ENCODE results near the gene FXYD5. TPM values are rescaled to one million over a fixed set of nuclear protein-coding genes. Genes with fewer than 3 reads are reported as not detected.

Gene FXYD5
- polyA plus RNA-seq, 2 of the 4 experiments (the other 2 are of a cell fraction): 70.8 to 113 TPM

DNA sequence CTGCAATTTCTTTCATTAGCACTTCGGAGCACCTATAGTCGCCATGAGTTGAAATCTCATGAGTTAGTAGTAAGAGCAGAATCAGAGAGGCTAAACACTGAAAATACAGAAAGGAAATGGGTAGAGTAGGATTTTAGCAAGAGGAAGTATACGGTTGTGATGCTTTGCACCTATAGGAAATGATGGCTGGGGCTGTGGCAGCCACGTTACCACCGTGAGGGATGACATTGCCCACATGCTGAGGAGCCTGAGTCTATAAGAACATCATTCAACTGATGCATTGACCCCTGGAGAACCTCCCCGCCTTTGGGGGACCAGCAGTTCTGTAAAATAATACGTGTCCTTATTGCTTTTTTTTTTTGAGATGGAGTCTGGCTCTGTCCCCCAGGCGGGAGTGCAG is 53.6 kb downstream of the FXYD5 start:
- ChIA-PET POLR2A (no interaction called here), CTCF (interaction anchor here (0.8 kb wide), 1 partner anchor 9 kb away, joined by 4 read pairs; no protein-coding TSS in a partner anchor)
- no peaks in the 10 kb centered on the region; the same call in 2 of the 3 replicates for H3K4me1 ChIP-seq
- no peak overlapping the region for H3K4me3 ChIP-seq
- ATAC-seq (no peak), DNase-seq (ENCODE audit: low read depth in 1 of 2, low spot score in 1 of 2) (no peak), FAIRE-seq (no peak)
- TF ChIP-seq, protein P1, sequence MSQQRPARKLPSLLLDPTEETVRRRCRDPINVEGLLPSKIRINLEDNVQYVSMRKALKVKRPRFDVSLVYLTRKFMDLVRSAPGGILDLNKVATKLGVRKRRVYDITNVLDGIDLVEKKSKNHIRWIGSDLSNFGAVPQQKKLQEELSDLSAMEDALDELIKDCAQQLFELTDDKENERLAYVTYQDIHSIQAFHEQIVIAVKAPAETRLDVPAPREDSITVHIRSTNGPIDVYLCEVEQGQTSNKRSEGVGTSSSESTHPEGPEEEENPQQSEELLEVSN (IDR thresholded peaks at IDR 0.05; ENCODE audit: borderline replicate concordance, low read depth): no peak
- no peak for TF ChIP-seq JUN (IDR thresholded peaks at IDR 0.05)
- TF ChIP-seq RNF2 (IDR thresholded peaks at IDR 0.05; ENCODE audit: borderline replicate concordance, low read depth): no peak
- no peak for TF ChIP-seq EHMT2 (IDR thresholded peaks at IDR 0.05; ENCODE audit: low read depth)
- TF ChIP-seq, protein P2, sequence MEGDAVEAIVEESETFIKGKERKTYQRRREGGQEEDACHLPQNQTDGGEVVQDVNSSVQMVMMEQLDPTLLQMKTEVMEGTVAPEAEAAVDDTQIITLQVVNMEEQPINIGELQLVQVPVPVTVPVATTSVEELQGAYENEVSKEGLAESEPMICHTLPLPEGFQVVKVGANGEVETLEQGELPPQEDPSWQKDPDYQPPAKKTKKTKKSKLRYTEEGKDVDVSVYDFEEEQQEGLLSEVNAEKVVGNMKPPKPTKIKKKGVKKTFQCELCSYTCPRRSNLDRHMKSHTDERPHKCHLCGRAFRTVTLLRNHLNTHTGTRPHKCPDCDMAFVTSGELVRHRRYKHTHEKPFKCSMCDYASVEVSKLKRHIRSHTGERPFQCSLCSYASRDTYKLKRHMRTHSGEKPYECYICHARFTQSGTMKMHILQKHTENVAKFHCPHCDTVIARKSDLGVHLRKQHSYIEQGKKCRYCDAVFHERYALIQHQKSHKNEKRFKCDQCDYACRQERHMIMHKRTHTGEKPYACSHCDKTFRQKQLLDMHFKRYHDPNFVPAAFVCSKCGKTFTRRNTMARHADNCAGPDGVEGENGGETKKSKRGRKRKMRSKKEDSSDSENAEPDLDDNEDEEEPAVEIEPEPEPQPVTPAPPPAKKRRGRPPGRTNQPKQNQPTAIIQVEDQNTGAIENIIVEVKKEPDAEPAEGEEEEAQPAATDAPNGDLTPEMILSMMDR (IDR thresholded peaks at IDR 0.05): no peak
- H3K4me2 ChIP-seq: no peak overlapping the region
- no peak overlapping the region for H3K27ac ChIP-seq
- WGBS (ENCODE audit: missing lambda C conversion rate): 60% methylated on average over 8 of the region's 8 CpGs
- H3K9me3 ChIP-seq: no peaks in the 10 kb centered on the region; the same call in 2 of the 3 replicates

DNA sequence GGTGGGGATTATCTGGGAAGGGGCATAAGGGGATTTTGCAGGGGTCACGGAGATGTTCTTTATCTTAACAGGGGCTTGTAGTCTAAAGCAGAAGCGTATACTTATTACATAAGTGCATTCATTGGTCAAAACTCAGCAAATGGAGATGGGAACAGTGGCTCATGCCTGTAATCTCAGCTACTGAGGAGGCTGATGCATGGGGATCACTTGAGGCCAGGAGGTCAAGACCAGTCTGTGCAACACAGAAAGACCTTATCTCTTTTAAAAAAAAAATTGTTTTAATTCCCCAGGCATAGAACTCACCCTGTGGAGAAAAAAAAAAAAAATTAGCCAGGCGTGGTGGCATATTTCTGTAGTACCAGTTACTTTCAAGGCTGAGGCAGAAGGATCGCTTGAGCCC is 55.1 kb downstream of the FXYD5 start:
- TF ChIP-seq FOSB (CRISPR knock-in tag; IDR thresholded peaks at IDR 0.05): no peak
- TF ChIP-seq, protein P3, sequence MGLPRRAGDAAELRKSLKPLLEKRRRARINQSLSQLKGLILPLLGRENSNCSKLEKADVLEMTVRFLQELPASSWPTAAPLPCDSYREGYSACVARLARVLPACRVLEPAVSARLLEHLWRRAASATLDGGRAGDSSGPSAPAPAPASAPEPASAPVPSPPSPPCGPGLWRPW (IDR thresholded peaks at IDR 0.05): no peak
- no peak for TF ChIP-seq RARB (CRISPR knock-in tag; IDR thresholded peaks at IDR 0.05)
- no peak for TF ChIP-seq CHD2 (IDR thresholded peaks at IDR 0.05; ENCODE audit: low read length, partially characterized antibody)
- no peak for TF ChIP-seq RNF2 (IDR thresholded peaks at IDR 0.05; ENCODE audit: borderline replicate concordance, low read depth)
- no peak for TF ChIP-seq ZNF302 (CRISPR knock-in tag; IDR thresholded peaks at IDR 0.05)
- no peak for TF ChIP-seq PHF8 (IDR thresholded peaks at IDR 0.05; ENCODE audit: borderline replicate concordance, low read depth)
- TF ChIP-seq, protein P1 (IDR thresholded peaks at IDR 0.05; ENCODE audit: borderline replicate concordance, low read depth): no peak
- no peak for TF ChIP-seq CEBPB (IDR thresholded peaks at IDR 0.05)
- no peak for TF ChIP-seq MYC (IDR thresholded peaks at IDR 0.05; ENCODE audit: borderline replicate concordance, low read length)
- no peak for TF ChIP-seq POLR2A (IDR thresholded peaks at IDR 0.05; ENCODE audit: low read length)
- TF ChIP-seq NR3C1 (IDR thresholded peaks at IDR 0.05): no peak
- TF ChIP-seq ZFP36 (IDR thresholded peaks at IDR 0.05; ENCODE audit: borderline replicate concordance, partially characterized antibody): no peak
- TF ChIP-seq, protein P4, sequence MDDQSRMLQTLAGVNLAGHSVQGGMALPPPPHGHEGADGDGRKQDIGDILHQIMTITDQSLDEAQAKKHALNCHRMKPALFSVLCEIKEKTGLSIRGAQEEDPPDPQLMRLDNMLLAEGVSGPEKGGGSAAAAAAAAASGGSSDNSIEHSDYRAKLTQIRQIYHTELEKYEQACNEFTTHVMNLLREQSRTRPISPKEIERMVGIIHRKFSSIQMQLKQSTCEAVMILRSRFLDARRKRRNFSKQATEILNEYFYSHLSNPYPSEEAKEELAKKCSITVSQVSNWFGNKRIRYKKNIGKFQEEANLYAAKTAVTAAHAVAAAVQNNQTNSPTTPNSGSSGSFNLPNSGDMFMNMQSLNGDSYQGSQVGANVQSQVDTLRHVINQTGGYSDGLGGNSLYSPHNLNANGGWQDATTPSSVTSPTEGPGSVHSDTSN (IDR thresholded peaks at IDR 0.05): no peak
- no peak for TF ChIP-seq CHD4 (IDR thresholded peaks at IDR 0.05; ENCODE audit: borderline replicate concordance)
- 49% methylated on average over 4 of the region's 4 CpGs for WGBS (ENCODE audit: missing lambda C conversion rate)
- no peak for FAIRE-seq
- Histone ChIP-seq H3K9me3 (no peaks in the 10 kb centered on the region; the same call in 2 of the 3 replicates), H3K4me3 (no peak overlapping the region), H3K27ac (no peak overlapping the region), H3K4me1 (peaks cover 13% of the 10 kb centered on the region), H3K4me2 (no peak overlapping the region)
- ChIA-PET POLR2A (no interaction called here), CTCF (no interaction called here)
- no peak for ATAC-seq
- DNase-seq (ENCODE audit: low read depth in 1 of 2, low spot score in 1 of 2): no peak
